ENCODE measurements around the gene PCDHGA8.

Gene PCDHGA8

DNA sequence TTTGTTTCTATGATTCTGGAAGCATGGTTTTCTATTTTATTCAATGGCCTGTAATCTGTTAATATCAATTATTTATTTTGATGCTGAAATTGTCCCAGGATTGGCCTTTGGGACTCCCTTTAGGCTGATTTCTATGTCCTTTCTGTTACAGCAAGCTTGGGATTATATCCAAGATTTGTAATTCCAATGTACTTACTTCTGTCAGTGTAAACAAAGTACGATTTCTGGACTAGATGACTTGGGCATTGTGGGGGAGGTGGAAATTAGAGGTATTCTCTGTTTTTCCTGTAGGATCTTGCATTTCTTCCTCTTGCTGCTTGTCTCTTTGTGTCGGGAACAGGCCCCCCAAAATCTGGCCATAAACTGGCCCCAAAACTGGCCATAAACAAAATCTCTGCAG is 41.6 kb downstream of the PCDHGA8 start:
- DNase-seq (ENCODE audit: low read depth): no peak
- TF ChIP-seq, protein P1, sequence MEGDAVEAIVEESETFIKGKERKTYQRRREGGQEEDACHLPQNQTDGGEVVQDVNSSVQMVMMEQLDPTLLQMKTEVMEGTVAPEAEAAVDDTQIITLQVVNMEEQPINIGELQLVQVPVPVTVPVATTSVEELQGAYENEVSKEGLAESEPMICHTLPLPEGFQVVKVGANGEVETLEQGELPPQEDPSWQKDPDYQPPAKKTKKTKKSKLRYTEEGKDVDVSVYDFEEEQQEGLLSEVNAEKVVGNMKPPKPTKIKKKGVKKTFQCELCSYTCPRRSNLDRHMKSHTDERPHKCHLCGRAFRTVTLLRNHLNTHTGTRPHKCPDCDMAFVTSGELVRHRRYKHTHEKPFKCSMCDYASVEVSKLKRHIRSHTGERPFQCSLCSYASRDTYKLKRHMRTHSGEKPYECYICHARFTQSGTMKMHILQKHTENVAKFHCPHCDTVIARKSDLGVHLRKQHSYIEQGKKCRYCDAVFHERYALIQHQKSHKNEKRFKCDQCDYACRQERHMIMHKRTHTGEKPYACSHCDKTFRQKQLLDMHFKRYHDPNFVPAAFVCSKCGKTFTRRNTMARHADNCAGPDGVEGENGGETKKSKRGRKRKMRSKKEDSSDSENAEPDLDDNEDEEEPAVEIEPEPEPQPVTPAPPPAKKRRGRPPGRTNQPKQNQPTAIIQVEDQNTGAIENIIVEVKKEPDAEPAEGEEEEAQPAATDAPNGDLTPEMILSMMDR (conservative IDR thresholded peaks at IDR 0.05; ENCODE audit: low read depth, low read length): no peak
- no peak overlapping the region for H3K4me3 ChIP-seq (ENCODE audit: low read length)

DNA sequence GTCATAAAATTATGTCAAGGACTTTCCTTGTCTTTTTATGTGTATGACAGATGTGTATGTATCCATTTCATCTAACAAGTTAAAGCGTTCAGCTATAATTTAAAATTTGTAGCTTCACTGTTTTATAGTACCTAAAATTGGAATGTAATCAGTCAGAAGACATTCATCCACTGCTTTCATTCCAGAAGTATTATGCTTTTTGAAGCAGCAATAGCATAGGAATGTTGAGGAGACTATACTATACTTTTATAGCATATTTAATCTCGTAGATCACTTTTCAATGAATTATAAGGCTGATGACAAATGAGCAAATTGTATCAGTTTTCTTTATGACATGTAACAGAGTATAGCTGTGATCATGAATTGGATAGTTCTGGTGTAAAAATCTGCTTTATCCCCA is 44.8 kb downstream of the PCDHGA8 start:
- no peak overlapping the region for H3K4me3 ChIP-seq (ENCODE audit: low read length)

DNA sequence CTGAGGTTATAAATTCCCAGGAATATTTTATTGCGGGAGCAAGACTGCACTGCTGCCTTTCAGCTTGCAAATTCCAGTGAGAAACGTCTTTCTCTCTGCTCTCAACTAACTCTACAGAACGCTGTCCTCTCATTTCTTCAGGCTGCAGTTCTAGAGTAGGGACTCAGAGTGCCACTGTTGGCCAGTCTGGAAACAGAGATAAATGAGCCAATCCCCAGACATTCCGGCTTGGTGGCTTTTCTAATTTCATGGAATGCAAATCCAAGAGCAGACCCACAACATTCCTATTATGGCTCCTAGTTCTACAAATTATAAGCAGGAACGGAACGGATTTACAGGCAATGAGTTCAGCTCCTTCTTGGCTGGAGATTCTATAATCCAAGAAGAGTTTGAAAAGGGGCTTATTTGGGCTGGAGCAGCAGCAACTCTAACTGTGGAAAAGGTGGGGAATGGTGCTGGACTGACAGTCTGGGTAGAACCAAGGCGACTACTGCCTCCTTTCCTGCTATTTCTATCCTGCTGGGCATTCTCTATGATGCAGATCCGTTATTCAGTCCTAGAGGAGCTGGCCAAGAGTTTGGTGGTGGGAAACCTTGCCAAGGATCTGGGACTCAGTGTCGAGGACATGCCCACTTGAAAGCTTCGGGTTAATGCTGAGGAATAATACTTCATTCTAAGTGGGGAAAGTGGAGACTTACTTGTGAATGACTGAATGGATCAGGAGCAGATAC is 47.1 kb downstream of the PCDHGA8 start:
- no peak for DNase-seq (ENCODE audit: low read depth)
- no peak overlapping the region for H3K4me3 ChIP-seq (ENCODE audit: low read length)
- TF ChIP-seq, protein P1 (conservative IDR thresholded peaks at IDR 0.05; ENCODE audit: low read depth, low read length): no peak

More for the DNA sequence above, 44.8 kb downstream of the PCDHGA8 start:
- DNase-seq (ENCODE audit: low read depth): no peak
- TF ChIP-seq, protein P1 (conservative IDR thresholded peaks at IDR 0.05; ENCODE audit: low read depth, low read length): no peak

DNA sequence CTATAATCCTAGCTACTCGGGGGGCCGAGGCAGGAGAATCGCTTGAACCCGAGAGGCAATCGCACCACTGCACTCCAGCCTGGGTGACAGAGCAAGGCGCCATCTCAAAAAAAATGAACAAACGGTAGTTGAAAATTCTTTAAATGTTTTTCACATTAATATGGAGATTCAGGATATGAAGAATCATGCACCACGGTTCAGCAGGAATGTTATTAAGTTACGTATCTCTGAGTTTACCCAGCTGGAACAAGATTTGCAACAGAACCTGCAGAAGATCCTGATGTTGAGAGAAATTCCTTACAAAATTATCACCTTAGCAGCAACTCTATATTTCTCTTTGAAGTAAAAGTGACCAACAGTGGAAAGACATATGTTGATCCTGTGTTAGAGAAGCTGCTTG is 47.9 kb downstream of the PCDHGA8 start:
- no peak for DNase-seq (ENCODE audit: low read depth)
- TF ChIP-seq, protein P1 (conservative IDR thresholded peaks at IDR 0.05; ENCODE audit: low read depth, low read length): no peak

DNA sequence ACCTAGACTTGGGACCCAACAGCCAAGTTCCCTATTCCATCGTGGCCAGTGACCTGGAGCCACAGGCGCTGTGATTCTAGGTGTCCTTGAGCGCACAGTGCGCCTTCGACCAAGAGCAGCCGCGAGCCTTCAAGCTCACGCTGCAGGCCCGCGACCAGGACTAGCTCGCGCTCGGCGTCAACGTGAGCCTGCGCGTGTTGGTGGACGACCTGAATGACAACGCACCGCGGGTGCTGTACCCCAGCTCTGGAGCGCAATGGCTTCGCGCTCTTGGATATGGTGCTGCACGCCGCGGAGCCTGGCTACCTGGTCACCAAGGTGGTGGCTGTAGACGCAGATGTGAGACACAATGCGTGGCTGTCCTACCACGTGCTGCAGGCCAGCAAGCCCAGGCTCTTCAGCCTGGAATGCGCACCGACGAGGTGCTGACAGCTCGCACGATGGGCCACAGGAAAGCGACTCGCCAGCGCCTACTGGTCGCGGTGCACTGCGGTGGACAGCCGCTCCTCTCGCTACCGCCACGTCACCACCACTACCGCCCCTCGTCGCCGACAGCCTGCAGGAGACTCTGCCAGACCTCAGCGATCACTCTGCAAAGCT is 49.2 kb downstream of the PCDHGA8 start:
- no peak overlapping the region for H3K4me3 ChIP-seq (ENCODE audit: low read length)
- TF ChIP-seq, protein P1 (conservative IDR thresholded peaks at IDR 0.05; ENCODE audit: low read depth, low read length): no peak
- no peak for DNase-seq (ENCODE audit: low read depth)

More for the DNA sequence above, 47.9 kb downstream of the PCDHGA8 start:
- H3K4me3 ChIP-seq (ENCODE audit: low read length): no peak overlapping the region
